BE2C (cell line): ENCODE measurements around the gene PAF1.

Experiments
- DNase-seq: peaks from one replicate; pipeline ENCODE4 v3.0.0-alpha.2; 2020
- H3K27me3 ChIP-seq: fragments of 250-450 bp; sonication (Bioruptor Pico); 2 replicates; pipeline ENCODE4 v1.5.1; 2020; ENCODE audit warnings: mild to moderate bottlenecking
- H3K36me3 ChIP-seq: fragments of 250-450 bp; sonication (Bioruptor Pico); 2 replicates; pipeline ENCODE4 v1.5.1; 2020; ENCODE audit warnings: mild to moderate bottlenecking
- H3K4me1 ChIP-seq: fragments of 250-450 bp; sonication (Bioruptor Pico); 2 replicates; pipeline ENCODE4 v1.5.1; 2020
- H3K4me3 ChIP-seq: 2 replicates; pipeline ENCODE4 v1.5.1; 2011; ENCODE audit warnings: low read depth, low read length
- H3K9me3 ChIP-seq: fragments of 250-450 bp; sonication (Bioruptor Pico); 2 replicates; pipeline ENCODE4 v1.5.1; 2020
- TF ChIP-seq, protein P1 (sequence below): IDR thresholded peaks from 2 replicates; pipeline ENCODE4 v1.5.1; 2012; ENCODE audit warnings: mild to moderate bottlenecking, low read depth, low read length

Gene PAF1

DNA sequence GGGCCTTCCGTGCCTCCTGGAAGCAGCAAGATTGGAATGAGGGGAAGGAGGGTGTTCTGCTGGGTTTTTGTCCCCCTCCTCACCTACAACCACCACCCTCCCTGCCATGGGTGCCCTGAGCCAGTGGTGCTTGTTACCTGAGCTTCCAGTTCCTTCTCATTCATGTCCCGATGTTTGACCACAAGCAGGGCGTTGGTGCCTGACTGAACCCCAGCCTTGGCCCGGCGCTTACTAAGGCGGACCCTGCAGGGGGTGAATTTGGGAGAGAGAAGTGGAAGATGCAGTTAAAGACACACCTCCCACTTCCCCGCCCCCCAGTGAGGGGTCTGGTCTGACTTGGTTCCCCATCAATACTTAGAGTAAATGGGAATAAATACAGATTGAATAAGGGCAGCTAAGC is 4.3 kb downstream of the PAF1 start:
- H3K4me1 ChIP-seq: no peaks in the 10 kb centered on the region
- peaks cover 37% of the 10 kb centered on the region for H3K36me3 ChIP-seq
- TF ChIP-seq, protein P1, sequence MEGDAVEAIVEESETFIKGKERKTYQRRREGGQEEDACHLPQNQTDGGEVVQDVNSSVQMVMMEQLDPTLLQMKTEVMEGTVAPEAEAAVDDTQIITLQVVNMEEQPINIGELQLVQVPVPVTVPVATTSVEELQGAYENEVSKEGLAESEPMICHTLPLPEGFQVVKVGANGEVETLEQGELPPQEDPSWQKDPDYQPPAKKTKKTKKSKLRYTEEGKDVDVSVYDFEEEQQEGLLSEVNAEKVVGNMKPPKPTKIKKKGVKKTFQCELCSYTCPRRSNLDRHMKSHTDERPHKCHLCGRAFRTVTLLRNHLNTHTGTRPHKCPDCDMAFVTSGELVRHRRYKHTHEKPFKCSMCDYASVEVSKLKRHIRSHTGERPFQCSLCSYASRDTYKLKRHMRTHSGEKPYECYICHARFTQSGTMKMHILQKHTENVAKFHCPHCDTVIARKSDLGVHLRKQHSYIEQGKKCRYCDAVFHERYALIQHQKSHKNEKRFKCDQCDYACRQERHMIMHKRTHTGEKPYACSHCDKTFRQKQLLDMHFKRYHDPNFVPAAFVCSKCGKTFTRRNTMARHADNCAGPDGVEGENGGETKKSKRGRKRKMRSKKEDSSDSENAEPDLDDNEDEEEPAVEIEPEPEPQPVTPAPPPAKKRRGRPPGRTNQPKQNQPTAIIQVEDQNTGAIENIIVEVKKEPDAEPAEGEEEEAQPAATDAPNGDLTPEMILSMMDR: no peak
- H3K9me3 ChIP-seq: no peaks in the 10 kb centered on the region
- no peak for DNase-seq
- no peaks in the 10 kb centered on the region for H3K27me3 ChIP-seq
- H3K4me3 ChIP-seq: no peak overlapping the region

DNA sequence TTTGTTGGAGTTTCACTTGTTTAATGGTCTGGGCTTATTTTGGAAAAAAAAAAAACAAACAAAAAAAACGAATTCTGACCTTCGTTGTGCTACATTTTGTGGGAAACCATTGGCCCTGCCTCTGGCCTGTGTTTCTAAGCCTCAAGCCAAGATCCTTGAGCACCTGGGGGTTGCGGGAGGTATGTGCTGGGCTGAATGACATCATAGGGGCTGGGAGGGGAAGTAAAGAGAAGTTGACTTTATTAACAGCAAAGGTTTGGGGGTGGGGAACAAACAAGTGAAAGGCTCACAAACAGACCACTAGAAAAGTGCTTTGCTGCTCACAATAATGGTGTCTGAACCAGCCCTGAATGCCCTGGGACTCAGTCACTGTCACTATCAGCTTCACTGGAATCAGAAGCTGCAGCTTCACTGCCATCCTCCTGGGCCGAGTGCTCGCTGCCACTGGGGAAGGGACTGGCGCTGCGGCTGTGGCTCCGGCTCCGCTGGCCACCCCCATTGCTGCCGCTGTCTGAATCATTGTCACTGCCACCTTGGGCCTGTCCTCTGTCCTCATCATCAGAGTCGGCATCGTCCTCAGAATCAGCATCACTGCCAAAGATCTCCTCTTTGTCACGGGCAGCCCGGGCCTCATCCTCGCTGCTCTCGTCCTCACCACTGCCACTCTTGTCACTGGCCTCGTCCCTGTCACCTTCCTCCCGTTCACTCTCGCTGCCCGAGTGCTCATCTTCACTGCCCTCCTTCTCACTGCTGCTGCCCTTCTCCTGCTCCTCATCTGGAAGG is 5.1 kb downstream of the PAF1 start:
- Histone ChIP-seq H3K4me3 (no peak overlapping the region), H3K4me1 (no peaks in the 10 kb centered on the region)

DNA sequence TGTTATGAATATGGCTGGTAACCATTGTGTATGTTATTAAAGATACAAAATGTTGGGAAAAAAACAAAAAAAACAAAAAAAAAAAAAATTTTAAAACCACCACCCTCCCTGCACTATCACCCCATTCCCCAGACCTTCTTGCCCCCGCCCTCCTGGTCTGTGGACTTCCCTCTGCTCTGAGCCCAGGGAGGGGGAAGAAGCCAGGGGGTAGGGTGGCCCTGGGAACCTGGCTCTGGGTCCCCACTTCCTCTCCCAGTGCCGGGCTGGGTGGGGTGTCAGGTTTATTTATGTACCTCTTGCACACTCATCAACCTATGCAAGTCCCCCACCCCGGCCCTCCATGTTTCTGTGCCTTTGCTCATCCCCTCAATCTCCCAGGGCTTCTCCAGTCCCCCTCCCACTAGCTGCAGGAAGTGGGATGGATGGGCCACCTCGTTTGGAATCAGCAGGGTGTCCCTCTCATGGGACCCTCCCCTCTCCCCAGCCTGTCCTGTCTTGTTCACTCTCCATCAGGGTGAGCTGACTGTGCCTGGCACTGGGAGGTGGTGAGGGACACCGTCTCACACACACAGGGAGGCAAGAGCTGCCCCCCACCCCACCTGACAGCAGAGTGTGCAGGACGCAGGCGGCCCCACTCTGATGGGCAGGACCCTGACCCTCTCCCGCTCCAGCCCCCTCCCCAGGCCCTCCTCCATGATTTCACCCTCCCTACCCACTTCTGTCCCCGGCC is 5.9 kb downstream of the PAF1 start:
- Histone ChIP-seq H3K36me3 (peaks cover 48% of the 10 kb centered on the region), H3K4me1 (no peaks in the 10 kb centered on the region), H3K4me3 (no peak overlapping the region), H3K27me3 (no peaks in the 10 kb centered on the region), H3K9me3 (no peaks in the 10 kb centered on the region)
- TF ChIP-seq, protein P1: no peak
- no peak for DNase-seq

More for the DNA sequence above, 5.1 kb downstream of the PAF1 start:
- Histone ChIP-seq H3K36me3 (peaks cover 45% of the 10 kb centered on the region), H3K9me3 (no peaks in the 10 kb centered on the region), H3K27me3 (no peaks in the 10 kb centered on the region)
- DNase-seq: no peak
- TF ChIP-seq, protein P1: no peak

DNA sequence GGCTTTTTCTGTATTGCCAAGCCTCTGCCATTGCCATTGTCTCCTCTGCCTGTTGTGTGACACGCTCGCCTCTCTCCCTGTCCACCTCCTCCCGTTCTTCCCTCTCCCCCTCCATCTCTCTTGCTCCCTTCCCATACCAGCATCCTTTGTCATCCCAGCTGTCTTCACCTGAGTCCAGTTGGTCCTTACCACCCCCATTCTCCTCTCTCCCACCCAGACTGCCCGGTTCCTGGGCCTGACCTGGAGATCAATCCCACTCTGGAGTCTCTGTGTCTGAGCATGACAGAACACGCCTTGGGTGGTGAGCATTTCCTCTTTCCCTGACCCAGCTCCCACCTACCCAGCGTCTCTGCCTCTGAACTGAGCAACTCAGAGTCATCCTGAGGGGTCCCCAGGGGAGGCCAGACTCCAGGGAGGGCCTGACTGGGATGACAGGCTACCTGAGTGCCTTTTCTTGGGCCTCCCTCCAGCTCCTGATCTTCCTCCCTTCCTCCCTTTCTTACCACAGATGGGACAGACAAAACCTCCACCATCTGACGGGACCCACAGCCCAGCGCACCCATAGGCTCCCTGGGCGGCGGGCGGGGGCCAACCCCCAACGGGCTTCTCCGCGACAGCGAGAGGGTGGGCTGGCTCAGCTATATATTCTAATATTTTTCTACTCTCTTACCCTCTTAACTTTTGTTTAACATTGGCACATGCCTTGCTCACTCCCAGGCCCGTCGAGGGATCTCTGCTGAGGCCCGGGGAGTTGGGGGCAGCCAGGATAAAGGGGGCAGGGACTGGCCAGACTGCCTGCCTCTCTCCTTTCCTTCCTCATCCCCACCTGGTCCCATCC is 7.7 kb downstream of the PAF1 start:
- DNase-seq: no peak
- Histone ChIP-seq H3K4me1 (no peaks in the 10 kb centered on the region), H3K36me3 (peaks cover 42% of the 10 kb centered on the region), H3K27me3 (no peaks in the 10 kb centered on the region), H3K4me3 (no peak overlapping the region), H3K9me3 (no peaks in the 10 kb centered on the region)
- TF ChIP-seq, protein P1: no peak

DNA sequence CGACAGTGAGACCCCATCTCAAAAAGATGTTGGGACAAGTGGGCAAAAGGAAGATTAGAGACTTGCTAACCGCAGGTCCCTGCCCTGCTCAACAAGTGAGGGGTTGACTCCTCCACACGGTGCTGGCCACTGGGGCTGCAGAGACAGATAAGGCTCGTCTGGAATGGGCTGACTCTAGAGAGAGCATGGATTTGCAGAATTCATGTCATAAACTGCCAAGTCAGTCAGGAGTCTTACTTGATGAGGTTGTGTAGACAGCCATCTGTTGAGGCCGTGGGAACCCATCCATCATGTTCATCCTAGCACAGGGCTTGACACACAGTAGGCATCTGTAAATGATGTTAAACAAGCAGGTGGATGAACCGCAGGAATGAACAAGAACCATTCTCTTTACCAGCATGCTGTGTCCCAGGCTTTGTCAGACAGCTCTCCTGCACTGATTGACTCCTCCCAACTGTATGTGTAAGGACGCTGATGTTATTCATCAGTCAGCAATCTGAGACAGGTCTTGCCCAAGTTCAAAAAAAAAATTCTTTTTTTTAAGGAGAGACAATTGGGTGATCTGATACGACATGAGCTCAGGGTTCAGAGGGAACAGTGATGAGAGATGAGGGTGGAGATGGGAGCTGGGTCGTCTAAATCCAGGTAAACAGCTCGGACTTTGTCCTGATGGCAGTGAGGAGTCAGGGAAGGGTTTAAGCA is 8.8 kb downstream of the PAF1 start:
- H3K9me3 ChIP-seq: no peaks in the 10 kb centered on the region
- TF ChIP-seq, protein P1: no peak
- no peaks in the 10 kb centered on the region for H3K4me1 ChIP-seq
- no peak for DNase-seq
- peaks cover 45% of the 10 kb centered on the region for H3K36me3 ChIP-seq
- no peaks in the 10 kb centered on the region for H3K27me3 ChIP-seq
- H3K4me3 ChIP-seq: no peak overlapping the region
